Upper lobe of left lung (tissue), 4 donors: ENCODE measurements around the gene JAKMIP2.

Source experiments
- EP300 ChIP-seq, 4 donors: sonication (generic); formaldehyde crosslinking; IDR thresholded peaks; one replicate each; pipeline ENCODE4 v1.5.1; 2017; ENCODE audit warnings: antibody characterized with exemption in 4 of 4, control low read depth in 2 of 4
- POLR2A ChIP-seq, 4 donors: fragments of 450-650 bp; IDR thresholded peaks; one replicate each; pipeline ENCODE4 v1.5.1; 2016 to 2017; ENCODE audit warnings: antibody characterized with exemption in 4 of 4, mild to moderate bottlenecking in 2 of 4
- POLR2AphosphoS5 ChIP-seq, 2 donors: sonication (generic); formaldehyde crosslinking; IDR thresholded peaks; one replicate each; pipeline ENCODE4 v1.5.1; 2017; ENCODE audit warnings: antibody characterized with exemption in 2 of 2
- TF ChIP-seq, protein P1 (sequence below), 6 experiments: fragments of 450-650 bp in 4 of 6; fragments of 200-600 bp in 2 of 6; sonication (generic) in 2 of 6; IDR thresholded peaks; one replicate each; pipeline ENCODE4 v1.5.1; 2016 to 2019; ENCODE audit warnings: antibody characterized with exemption in 6 of 6

- TF ChIP-seq, protein P1, sequence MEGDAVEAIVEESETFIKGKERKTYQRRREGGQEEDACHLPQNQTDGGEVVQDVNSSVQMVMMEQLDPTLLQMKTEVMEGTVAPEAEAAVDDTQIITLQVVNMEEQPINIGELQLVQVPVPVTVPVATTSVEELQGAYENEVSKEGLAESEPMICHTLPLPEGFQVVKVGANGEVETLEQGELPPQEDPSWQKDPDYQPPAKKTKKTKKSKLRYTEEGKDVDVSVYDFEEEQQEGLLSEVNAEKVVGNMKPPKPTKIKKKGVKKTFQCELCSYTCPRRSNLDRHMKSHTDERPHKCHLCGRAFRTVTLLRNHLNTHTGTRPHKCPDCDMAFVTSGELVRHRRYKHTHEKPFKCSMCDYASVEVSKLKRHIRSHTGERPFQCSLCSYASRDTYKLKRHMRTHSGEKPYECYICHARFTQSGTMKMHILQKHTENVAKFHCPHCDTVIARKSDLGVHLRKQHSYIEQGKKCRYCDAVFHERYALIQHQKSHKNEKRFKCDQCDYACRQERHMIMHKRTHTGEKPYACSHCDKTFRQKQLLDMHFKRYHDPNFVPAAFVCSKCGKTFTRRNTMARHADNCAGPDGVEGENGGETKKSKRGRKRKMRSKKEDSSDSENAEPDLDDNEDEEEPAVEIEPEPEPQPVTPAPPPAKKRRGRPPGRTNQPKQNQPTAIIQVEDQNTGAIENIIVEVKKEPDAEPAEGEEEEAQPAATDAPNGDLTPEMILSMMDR (IDR thresholded peaks at IDR 0.05), result no peak
- no peak for TF ChIP-seq POLR2AphosphoS5 (IDR thresholded peaks at IDR 0.05)
- no peak for TF ChIP-seq POLR2A (IDR thresholded peaks at IDR 0.05)
- no peak for TF ChIP-seq EP300 (IDR thresholded peaks at IDR 0.05)
Observed at GRCh38 chr5:147671365-147671764, 111.2 kb downstream of the JAKMIP2 start.
